ENCODE measurements around the gene GLYATL2. TPM values are rescaled to one million over a fixed set of nuclear protein-coding genes. Genes with fewer than 3 reads are reported as not detected.

GLYATL2 gene
- total and polyA plus RNA-seq, 9 of the 15 experiments (the other 6 are each of a cell fraction or from before 2014, with no cell fraction given): not detected

DNA sequence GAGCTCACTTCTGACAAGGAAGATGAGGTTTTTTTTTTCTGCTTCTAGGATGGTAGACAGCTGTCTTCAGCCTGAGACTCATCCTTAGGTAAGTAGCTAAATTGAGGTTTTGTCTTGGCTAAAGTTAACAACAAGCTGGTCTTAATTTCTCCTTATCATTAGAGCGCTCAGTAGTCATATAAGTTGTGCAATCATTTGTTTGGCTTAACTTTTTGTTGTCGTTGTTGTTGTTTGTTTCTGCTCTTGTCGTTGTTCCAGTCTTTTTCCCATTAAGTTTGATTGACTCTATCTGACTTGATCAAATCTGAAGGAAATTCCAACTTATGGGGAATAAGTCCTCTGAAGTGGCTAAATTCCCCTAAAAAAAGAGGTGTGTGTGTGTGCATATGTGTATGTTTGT, 33.0 kb downstream of the GLYATL2 start:
- TF ChIP-seq RBBP5 (IDR thresholded peaks at IDR 0.05; ENCODE audit: borderline replicate concordance, insufficient read depth, low read length, poor library complexity, severe bottlenecking) (no peak), CEBPG (CRISPR knock-in tag; IDR thresholded peaks at IDR 0.05) (no peak), CEBPG (tag; conservative IDR thresholded peaks at IDR 0.05 in 1 of 2, IDR thresholded peaks at IDR 0.05 in 1 of 2) (peak in 1 of 2 experiments; percentile 55; a peak in 2 of 4 replicates), BRF1 (IDR thresholded peaks at IDR 0.05; ENCODE audit: borderline replicate concordance, extremely low read depth, insufficient read length) (no peak), POLR2AphosphoS2 (IDR thresholded peaks at IDR 0.05; ENCODE audit: low read length) (no peak), FOXK1 (CRISPR knock-in tag; IDR thresholded peaks at IDR 0.05; ENCODE audit: borderline replicate concordance) (no peak), CEBPB (tag; IDR thresholded peaks at IDR 0.05) (peak; percentile 54)
- TF ChIP-seq, protein P1, sequence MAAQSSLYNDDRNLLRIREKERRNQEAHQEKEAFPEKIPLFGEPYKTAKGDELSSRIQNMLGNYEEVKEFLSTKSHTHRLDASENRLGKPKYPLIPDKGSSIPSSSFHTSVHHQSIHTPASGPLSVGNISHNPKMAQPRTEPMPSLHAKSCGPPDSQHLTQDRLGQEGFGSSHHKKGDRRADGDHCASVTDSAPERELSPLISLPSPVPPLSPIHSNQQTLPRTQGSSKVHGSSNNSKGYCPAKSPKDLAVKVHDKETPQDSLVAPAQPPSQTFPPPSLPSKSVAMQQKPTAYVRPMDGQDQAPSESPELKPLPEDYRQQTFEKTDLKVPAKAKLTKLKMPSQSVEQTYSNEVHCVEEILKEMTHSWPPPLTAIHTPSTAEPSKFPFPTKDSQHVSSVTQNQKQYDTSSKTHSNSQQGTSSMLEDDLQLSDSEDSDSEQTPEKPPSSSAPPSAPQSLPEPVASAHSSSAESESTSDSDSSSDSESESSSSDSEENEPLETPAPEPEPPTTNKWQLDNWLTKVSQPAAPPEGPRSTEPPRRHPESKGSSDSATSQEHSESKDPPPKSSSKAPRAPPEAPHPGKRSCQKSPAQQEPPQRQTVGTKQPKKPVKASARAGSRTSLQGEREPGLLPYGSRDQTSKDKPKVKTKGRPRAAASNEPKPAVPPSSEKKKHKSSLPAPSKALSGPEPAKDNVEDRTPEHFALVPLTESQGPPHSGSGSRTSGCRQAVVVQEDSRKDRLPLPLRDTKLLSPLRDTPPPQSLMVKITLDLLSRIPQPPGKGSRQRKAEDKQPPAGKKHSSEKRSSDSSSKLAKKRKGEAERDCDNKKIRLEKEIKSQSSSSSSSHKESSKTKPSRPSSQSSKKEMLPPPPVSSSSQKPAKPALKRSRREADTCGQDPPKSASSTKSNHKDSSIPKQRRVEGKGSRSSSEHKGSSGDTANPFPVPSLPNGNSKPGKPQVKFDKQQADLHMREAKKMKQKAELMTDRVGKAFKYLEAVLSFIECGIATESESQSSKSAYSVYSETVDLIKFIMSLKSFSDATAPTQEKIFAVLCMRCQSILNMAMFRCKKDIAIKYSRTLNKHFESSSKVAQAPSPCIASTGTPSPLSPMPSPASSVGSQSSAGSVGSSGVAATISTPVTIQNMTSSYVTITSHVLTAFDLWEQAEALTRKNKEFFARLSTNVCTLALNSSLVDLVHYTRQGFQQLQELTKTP (IDR thresholded peaks at IDR 0.05; ENCODE audit: low read depth in 1 of 2, partially characterized antibody in 2 of 2): no peak
- Histone ChIP-seq H3K4me3 (no peak overlapping the region), H3K27ac (ENCODE audit: extremely low read depth, low read depth, low read length) (no peak overlapping the region), H4K20me1 (replicated peaks; ENCODE audit: control insufficient read depth, insufficient read depth, low read length) (no peaks in the 10 kb centered on the region), H3K79me2 (ENCODE audit: control insufficient read depth, insufficient read depth, low read length) (no peaks in the 10 kb centered on the region), H3K9ac (ENCODE audit: insufficient read depth in 1 of 2, low read depth in 2 of 2, low read length in 2 of 2) (no peak overlapping the region), H2AFZ (ENCODE audit: low read depth, low read length) (no peak overlapping the region), H3K4me2 (ENCODE audit: insufficient read depth, low read length) (no peak overlapping the region), H3K4me1 (replicated peaks in 1 of 2; ENCODE audit: control insufficient read depth in 2 of 2, insufficient read depth in 2 of 2, low read length in 2 of 2) (no peaks in the 10 kb centered on the region), H3K9me1 (ENCODE audit: control insufficient read depth, insufficient read depth, low read length) (no peaks in the 10 kb centered on the region), H3K9me3 (replicated peaks; ENCODE audit: control insufficient read depth, insufficient read depth, low read depth, low read length) (no peaks in the 10 kb centered on the region), H3K27me3 (ENCODE audit: control insufficient read depth in 2 of 2, insufficient read depth in 2 of 2, low read length in 2 of 2) (no peaks in the 10 kb centered on the region), H3K36me3 (ENCODE audit: control insufficient read depth, insufficient read depth, low read length) (no peaks in the 10 kb centered on the region)
- ChIA-PET CTCF (ENCODE audit: low intra/inter-chr PET ratio) (no interaction called here), POLR2A (no interaction called here)
- intact Hi-C loops (cut with micrococcal nuclease): no loop called here
- ATAC-seq: no peak
- no peak for DNase-seq (ENCODE audit: extremely low read depth in 1 of 4, low spot score in 3 of 4)
- FAIRE-seq: no peak
- 0% methylated on average over 3 of the region's 3 CpGs for WGBS (ENCODE audit: insufficient coverage, low coverage, missing lambda C conversion rate)
- no TSS peak for BruUV-seq (replicated peaks)
- in situ Hi-C loops (cut with MboI): no loop called here

Data from K562 (cell line).